ENCODE data around the gene NUDT8. TPM values are rescaled to one million over a fixed set of nuclear protein-coding genes. Genes with fewer than 3 reads are reported as not detected.
A peak's percentile ranks its signal among the peaks of the same experiment; 100 is the strongest.
"Not testable (repeated sequence)": the region's sequence is repeated elsewhere in the genome, so short reads cannot be mapped to it uniquely, and the experiment has no call there.

NUDT8 gene
- total RNA-seq, 6 experiments from 2014 or later, result 12.7 to 31.4 (median 18.3) TPM

GRCh38 chr11:67606492-67607295 lies 23.0 kb downstream of the NUDT8 start, which contains the start of gene NDUFV1:
TSS of gene NDUFV1 (plus strand) at chr11:67606936. CDS start at chr11:67607005, 69 bp downstream.
- no peaks in the 10 kb centered on the region for H3K9me3 ChIP-seq
- intact Hi-C loops (cut with DNase I), result no loop called here
- TF ChIP-seq CTCF (IDR thresholded peaks at IDR 0.05) (peak; percentile 64 to 84 (median 70)), POLR2A (IDR thresholded peaks at IDR 0.05) (peak; percentile 64)
- H3K4me1 ChIP-seq, result peaks cover 0 to 8% (median 4%) of the 10 kb centered on the region in 4 donors
- ATAC-seq (peak; percentile 98 to 99 (median 98)), DNase-seq (peak; percentile 97 to 98 (median 97))
- peak within 1 kb of the TSS; percentile 95 to 100 (median 96) for H3K4me3 ChIP-seq
- H3K27ac ChIP-seq, result peak within 1 kb of the TSS; percentile 57 to 78 (median 75)
- H3K36me3 ChIP-seq, result peaks cover 0 to 21% (median 4%) of the 10 kb centered on the region in 4 donors
- H3K27me3 ChIP-seq, result no peaks in the 10 kb centered on the region
- WGBS (ENCODE audit: insufficient coverage, low coverage, low lambda C conversion rate, missing lambda C conversion rate), result 11% methylated on average over 5 of the region's 69 CpGs

- no CpG with 5 or more reads among the region's 17 CpGs for WGBS (ENCODE audit: insufficient coverage, low coverage, low lambda C conversion rate, missing lambda C conversion rate)
- no peak for DNase-seq
- intact Hi-C loops (cut with DNase I), result no loop called here
- Histone ChIP-seq H3K27me3 (no peaks in the 10 kb centered on the region), H3K36me3 (peaks cover 0 to 21% (median 4%) of the 10 kb centered on the region in 4 donors), H3K4me1 (peaks cover 0 to 8% (median 4%) of the 10 kb centered on the region in 4 donors), H3K4me3 (peak overlapping the region; percentile 95 to 100 (median 96)), H3K27ac (peak overlapping the region in 1 of 3 donors; percentile 75), H3K9me3 (no peaks in the 10 kb centered on the region)
- no peak for ATAC-seq
- TF ChIP-seq POLR2A (IDR thresholded peaks at IDR 0.05), result no peak
- TF ChIP-seq CTCF (IDR thresholded peaks at IDR 0.05), result no peak
These were observed 23.6 kb downstream of the NUDT8 start for GRCh38 chr11:67606093-67606491.

- H3K4me1 ChIP-seq, result peaks cover 0 to 8% (median 4%) of the 10 kb centered on the region in 4 donors
- intact Hi-C loops (cut with DNase I), result no loop called here
- no peak for TF ChIP-seq CTCF (IDR thresholded peaks at IDR 0.05)
- TF ChIP-seq POLR2A (IDR thresholded peaks at IDR 0.05), result no peak
- no peak for ATAC-seq
- H3K36me3 ChIP-seq, result peaks cover 0 to 16% (median 2%) of the 10 kb centered on the region in 4 donors
- no peaks in the 10 kb centered on the region for H3K27me3 ChIP-seq
- H3K4me3 ChIP-seq, result no peak overlapping the region
- H3K9me3 ChIP-seq, result no peaks in the 10 kb centered on the region
- DNase-seq, result no peak
- H3K27ac ChIP-seq, result no peak overlapping the region
- WGBS (ENCODE audit: insufficient coverage, low coverage, low lambda C conversion rate, missing lambda C conversion rate), result 49% methylated on average over 3 of the region's 11 CpGs
These were observed 24.3 kb downstream of the NUDT8 start for GRCh38 chr11:67605231-67606011.

- WGBS (ENCODE audit: insufficient coverage, low coverage, low lambda C conversion rate, missing lambda C conversion rate), result 86% methylated on average over 1 of the region's 2 CpGs
- Histone ChIP-seq H3K27ac (no peak overlapping the region), H3K36me3 (peaks cover 0 to 10% (median 0%) of the 10 kb centered on the region in 4 donors), H3K4me1 (peaks cover 0 to 8% (median 4%) of the 10 kb centered on the region in 4 donors), H3K9me3 (no peaks in the 10 kb centered on the region), H3K4me3 (no peak overlapping the region), H3K27me3 (no peaks in the 10 kb centered on the region)
- TF ChIP-seq CTCF (IDR thresholded peaks at IDR 0.05) (no peak), POLR2A (IDR thresholded peaks at IDR 0.05) (no peak)
- intact Hi-C loops (cut with DNase I), result no loop called here
- DNase-seq (no peak), ATAC-seq (no peak)
These were observed 24.9 kb downstream of the NUDT8 start for GRCh38 chr11:67604815-67605214.

DNA sequence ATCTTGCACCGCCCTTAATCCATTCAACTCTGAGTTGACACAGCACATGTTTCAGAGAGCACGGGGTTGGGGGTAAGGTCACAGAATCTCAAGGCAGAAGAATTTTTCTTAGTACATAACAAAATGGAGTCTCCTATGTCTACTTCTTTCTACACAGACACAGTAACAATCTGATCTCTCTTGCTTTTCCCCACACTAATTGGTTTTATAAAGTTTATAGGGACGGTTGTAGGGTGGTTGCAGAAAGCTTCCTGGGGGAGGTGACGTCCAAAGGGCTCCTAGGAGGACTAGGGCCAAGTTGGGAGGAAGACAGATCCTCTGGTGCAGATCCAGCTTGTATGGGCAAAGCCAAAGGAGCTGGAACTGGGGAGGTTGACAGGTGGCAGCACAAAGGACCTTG lies 25.6 kb downstream of the NUDT8 start:
- WGBS (ENCODE audit: insufficient coverage, low coverage, low lambda C conversion rate, missing lambda C conversion rate), result 53% methylated on average over 2 of the region's 4 CpGs
- H3K27me3 ChIP-seq; H3K9me3 ChIP-seq; intact Hi-C loops (cut with DNase I); ATAC-seq; H3K4me3 ChIP-seq; H3K4me1 ChIP-seq; DNase-seq; H3K27ac ChIP-seq; H3K36me3 ChIP-seq: not testable (repeated sequence)
